H9 (cell line): ENCODE measurements around the gene SPTSSB. TPM values are rescaled to one million over a fixed set of nuclear protein-coding genes. Genes with fewer than 3 reads are reported as not detected.

ENCODE experiments used
- DNase-seq: peaks from one replicate; pipeline ENCODE4 v3.0.0-alpha.2; 2017
- H2AFZ ChIP-seq: one replicate; pipeline ENCODE4 v1.6.1; 2013; ENCODE audit warnings: mild to moderate bottlenecking, low read length, control low read depth, moderate library complexity
- H2AK5ac ChIP-seq: 2 replicates; pipeline ENCODE4 v1.6.1; 2013; ENCODE audit warnings: low read length, control low read depth, mixed read lengths; ENCODE audit not compliant: insufficient read length
- H2BK120ac ChIP-seq: one replicate; pipeline ENCODE4 v1.6.1; 2013; ENCODE audit warnings: low read depth, mild to moderate bottlenecking, low read length, control low read depth, inconsistent platforms; ENCODE audit not compliant: poor library complexity, severe bottlenecking
- H2BK12ac ChIP-seq: 2 replicates; pipeline ENCODE4 v1.6.1; 2013; ENCODE audit warnings: low read length, control low read depth, mixed read lengths, low read depth; ENCODE audit not compliant: insufficient read length
- H2BK15ac ChIP-seq: 2 replicates; pipeline ENCODE4 v1.6.1; 2013; ENCODE audit warnings: low read depth, low read length, control low read depth
- H2BK20ac ChIP-seq: one replicate; pipeline ENCODE4 v1.6.1; 2013; ENCODE audit warnings: low read depth, mild to moderate bottlenecking, low read length, control low read depth, inconsistent platforms; ENCODE audit not compliant: poor library complexity, severe bottlenecking
- H2BK5ac ChIP-seq: 2 replicates; pipeline ENCODE4 v1.6.1; 2013; ENCODE audit warnings: low read length, control low read depth, mixed read lengths; ENCODE audit not compliant: insufficient read length
- H3K14ac ChIP-seq: 2 replicates; pipeline ENCODE4 v1.6.1; 2013; ENCODE audit warnings: low read length, control low read depth; ENCODE audit not compliant: insufficient read depth
- H3K18ac ChIP-seq: 2 replicates; pipeline ENCODE4 v1.6.1; 2013; ENCODE audit warnings: low read depth, mild to moderate bottlenecking, mixed read lengths, low read length, control low read depth; ENCODE audit not compliant: insufficient read length
- H3K23ac ChIP-seq: 2 replicates; pipeline ENCODE4 v1.6.1; 2013; ENCODE audit warnings: low read length, control low read depth, mixed read lengths, low read depth; ENCODE audit not compliant: insufficient read length
- H3K23me2 ChIP-seq: 2 replicates; pipeline ENCODE4 v1.6.1; 2013; ENCODE audit warnings: low read depth, mild to moderate bottlenecking, mixed read lengths, low read length, control low read depth; ENCODE audit not compliant: insufficient read length, poor library complexity, severe bottlenecking
- H3K27ac ChIP-seq: 2 replicates; pipeline ENCODE4 v1.5.1; 2013; ENCODE audit warnings: low read length, control low read depth, mixed read lengths, low read depth; ENCODE audit not compliant: insufficient read length
- H3K27me3 ChIP-seq: 2 replicates; pipeline ENCODE4 v1.6.1; 2013; ENCODE audit warnings: low read length, control low read depth, inconsistent platforms; ENCODE audit not compliant: insufficient read depth
- H3K4ac ChIP-seq: 2 replicates; pipeline ENCODE4 v1.6.1; 2013; ENCODE audit warnings: low read depth, mild to moderate bottlenecking, control low read depth, inconsistent platforms, low read length, moderate library complexity
- H3K4me1 ChIP-seq: 2 replicates; pipeline ENCODE4 v1.6.1; 2013; ENCODE audit warnings: low read length, control low read depth, inconsistent platforms; ENCODE audit not compliant: insufficient read depth
- H3K4me2 ChIP-seq: 2 replicates; pipeline ENCODE4 v1.6.1; 2013; ENCODE audit warnings: low read length, control low read depth, mixed read lengths; ENCODE audit not compliant: insufficient read length, insufficient read depth
- H3K56ac ChIP-seq: 2 replicates; pipeline ENCODE4 v1.6.1; 2013; ENCODE audit warnings: low read depth, mild to moderate bottlenecking, mixed read lengths, low read length, control low read depth; ENCODE audit not compliant: insufficient read length
- H3K79me1 ChIP-seq: 2 replicates; pipeline ENCODE4 v1.6.1; 2013; ENCODE audit warnings: low read depth, mild to moderate bottlenecking, moderate library complexity, low read length, control low read depth, inconsistent platforms; ENCODE audit not compliant: insufficient read depth, poor library complexity, severe bottlenecking
- H3K79me2 ChIP-seq: 2 replicates; pipeline ENCODE4 v1.6.1; 2013; ENCODE audit warnings: low read length, control low read depth, inconsistent platforms; ENCODE audit not compliant: insufficient read depth
- H3K9ac ChIP-seq: 2 replicates; pipeline ENCODE4 v1.6.1; 2013; ENCODE audit warnings: low read length, control low read depth, mixed read lengths; ENCODE audit not compliant: insufficient read length; ENCODE audit errors: extremely low read depth
- H3K9me3 ChIP-seq: one replicate; pipeline ENCODE4 v1.6.1; 2013; ENCODE audit warnings: low read depth, low read length, inconsistent platforms; ENCODE audit not compliant: control insufficient read depth
- H3T11ph ChIP-seq: one replicate; pipeline ENCODE4 v1.6.1; 2013; ENCODE audit warnings: mild to moderate bottlenecking, low read length, control low read depth, inconsistent platforms
- H4K20me1 ChIP-seq: one replicate; pipeline ENCODE4 v1.6.1; 2013; ENCODE audit not compliant: control insufficient read depth, insufficient read length, insufficient read depth
- H4K5ac ChIP-seq: 2 replicates; pipeline ENCODE4 v1.6.1; 2013; ENCODE audit warnings: low read depth, mild to moderate bottlenecking, mixed read lengths, low read length, control low read depth; ENCODE audit not compliant: insufficient read length
- H4K8ac ChIP-seq: replicated peaks from 2 replicates; pipeline ENCODE4 v1.6.1; 2013; ENCODE audit warnings: low read length, control low read depth, mixed read lengths, low read depth; ENCODE audit not compliant: insufficient read length
- H4K91ac ChIP-seq: 2 replicates; pipeline ENCODE4 v1.6.1; 2013; ENCODE audit warnings: low read depth, mild to moderate bottlenecking, moderate library complexity, mixed read lengths, low read length, control low read depth; ENCODE audit not compliant: insufficient read length
- H3K27ac Mint-ChIP-seq, 3 experiments: 2 replicates in 2 of 3; 3 replicates in 1 of 3; pipeline ENCODE4 v1.8.0; 2020 to 2021; ENCODE audit warnings: mixed read lengths in 3 of 3, mild to moderate bottlenecking in 1 of 3, moderate library complexity in 1 of 3
- H3K27me3 Mint-ChIP-seq: 2 replicates; pipeline ENCODE4 v1.8.0; 2021; ENCODE audit warnings: low read depth, mild to moderate bottlenecking, moderate library complexity, mixed read lengths
- H3K36me3 Mint-ChIP-seq, 3 experiments: 2 replicates in 2 of 3; 3 replicates in 1 of 3; pipeline ENCODE4 v1.8.0; 2020 to 2021; ENCODE audit warnings: low read depth in 3 of 3, mixed read lengths in 3 of 3; ENCODE audit not compliant: insufficient read depth in 1 of 3
- H3K4me1 Mint-ChIP-seq, 2 experiments: 2 replicates each; pipeline ENCODE4 v1.8.0; 2020; ENCODE audit warnings: mixed read lengths in 2 of 2
- H3K4me3 Mint-ChIP-seq, 2 experiments: 2 replicates in 1 of 2; 3 replicates in 1 of 2; pipeline ENCODE4 v1.8.0; 2020 to 2021; ENCODE audit warnings: mild to moderate bottlenecking in 2 of 2, mixed read lengths in 2 of 2, moderate library complexity in 1 of 2
- H3K9me3 Mint-ChIP-seq, 2 experiments: 2 replicates in 1 of 2; 3 replicates in 1 of 2; pipeline ENCODE4 v1.8.0; 2020; ENCODE audit warnings: mild to moderate bottlenecking in 2 of 2, mixed read lengths in 2 of 2, moderate library complexity in 1 of 2
- WGBS: extraction: QIAGEN DNeasy Blood & Tissue Kit; methylation state at CpG from one replicate; pipeline ENCODE4 v1.1.7; 2013; ENCODE audit warnings: missing lambda C conversion rate, low lambda C conversion rate, mixed read lengths; ENCODE audit not compliant: insufficient read length; ENCODE audit errors: extremely low coverage; 5-methylcytosine and 5-hydroxymethylcytosine counted together
- total RNA-seq: library from RNA; stranded (reverse); gene quantifications from 2 replicates; pipeline ENCODE4 v1.2.1, GENCODE V29; 2021
- TF ChIP-seq, protein P1 (sequence below): fragments of 200-600 bp; sonication (generic); conservative IDR thresholded peaks from 3 replicates; pipeline ENCODE4 v1.8.0; 2021; ENCODE audit warnings: antibody characterized with exemption, mild to moderate bottlenecking

The SPTSSB gene
- total RNA-seq, 1 experiment from 2014 or later: 3.5 TPM

DNA sequence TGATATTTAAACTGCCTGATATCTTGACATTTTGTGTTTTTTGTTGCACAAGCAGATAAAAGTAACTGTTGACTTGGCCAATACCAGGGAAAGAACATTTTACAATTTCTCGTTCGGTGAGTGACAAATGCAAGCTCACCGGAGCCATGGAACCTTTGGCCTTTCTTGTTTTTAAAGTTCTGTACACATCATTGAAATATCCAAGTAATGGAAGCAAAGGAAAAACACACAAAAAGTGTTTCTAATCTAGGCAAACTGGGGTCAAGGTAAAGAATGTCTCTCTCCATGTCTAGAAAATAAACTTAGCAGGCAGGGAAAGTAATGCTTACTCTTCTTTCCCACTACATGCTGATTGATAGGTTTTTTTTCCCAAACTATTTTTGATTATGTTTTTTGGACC, 27.8 kb downstream of the SPTSSB start:
- H3K9me3 ChIP-seq: no peaks in the 10 kb centered on the region
- H3K9ac ChIP-seq: no peak overlapping the region
- H3K14ac ChIP-seq: no peak overlapping the region
- no peak overlapping the region for H3T11ph ChIP-seq
- H3K79me2 ChIP-seq: no peaks in the 10 kb centered on the region
- H3K27me3 Mint-ChIP-seq: no peaks in the 10 kb centered on the region
- H3K18ac ChIP-seq: no peak overlapping the region
- H3K27ac Mint-ChIP-seq: no peak overlapping the region
- H2AFZ ChIP-seq: no peak overlapping the region
- no peaks in the 10 kb centered on the region for H3K36me3 Mint-ChIP-seq
- H3K4me3 Mint-ChIP-seq: no peak overlapping the region
- WGBS: no CpG with 5 or more reads among the region's 3 CpGs
- H3K56ac ChIP-seq: no peak overlapping the region
- no peak overlapping the region for H2AK5ac ChIP-seq
- no peak overlapping the region for H4K8ac ChIP-seq
- no peaks in the 10 kb centered on the region for H4K20me1 ChIP-seq
- H3K4me2 ChIP-seq: no peak overlapping the region
- H3K79me1 ChIP-seq: no peaks in the 10 kb centered on the region
- H3K9me3 Mint-ChIP-seq: no peaks in the 10 kb centered on the region
- DNase-seq: no peak
- H2BK5ac ChIP-seq: no peak overlapping the region
- H3K27me3 ChIP-seq: no peaks in the 10 kb centered on the region
- H3K27ac ChIP-seq: no peak overlapping the region
- no peaks in the 10 kb centered on the region for H3K23me2 ChIP-seq
- H4K5ac ChIP-seq: no peak overlapping the region
- no peak overlapping the region for H3K4ac ChIP-seq
- no peak overlapping the region for H2BK12ac ChIP-seq
- TF ChIP-seq, protein P1, sequence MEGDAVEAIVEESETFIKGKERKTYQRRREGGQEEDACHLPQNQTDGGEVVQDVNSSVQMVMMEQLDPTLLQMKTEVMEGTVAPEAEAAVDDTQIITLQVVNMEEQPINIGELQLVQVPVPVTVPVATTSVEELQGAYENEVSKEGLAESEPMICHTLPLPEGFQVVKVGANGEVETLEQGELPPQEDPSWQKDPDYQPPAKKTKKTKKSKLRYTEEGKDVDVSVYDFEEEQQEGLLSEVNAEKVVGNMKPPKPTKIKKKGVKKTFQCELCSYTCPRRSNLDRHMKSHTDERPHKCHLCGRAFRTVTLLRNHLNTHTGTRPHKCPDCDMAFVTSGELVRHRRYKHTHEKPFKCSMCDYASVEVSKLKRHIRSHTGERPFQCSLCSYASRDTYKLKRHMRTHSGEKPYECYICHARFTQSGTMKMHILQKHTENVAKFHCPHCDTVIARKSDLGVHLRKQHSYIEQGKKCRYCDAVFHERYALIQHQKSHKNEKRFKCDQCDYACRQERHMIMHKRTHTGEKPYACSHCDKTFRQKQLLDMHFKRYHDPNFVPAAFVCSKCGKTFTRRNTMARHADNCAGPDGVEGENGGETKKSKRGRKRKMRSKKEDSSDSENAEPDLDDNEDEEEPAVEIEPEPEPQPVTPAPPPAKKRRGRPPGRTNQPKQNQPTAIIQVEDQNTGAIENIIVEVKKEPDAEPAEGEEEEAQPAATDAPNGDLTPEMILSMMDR: no peak
- H2BK20ac ChIP-seq: no peak overlapping the region
- H2BK15ac ChIP-seq: no peak overlapping the region
- H3K4me1 ChIP-seq: no peaks in the 10 kb centered on the region
- no peak overlapping the region for H2BK120ac ChIP-seq
- no peak overlapping the region for H3K23ac ChIP-seq
- no peaks in the 10 kb centered on the region for H3K4me1 Mint-ChIP-seq
- no peak overlapping the region for H4K91ac ChIP-seq
